Measurements from ENCODE around the gene SELENOS.
A peak's percentile ranks its signal among the peaks of the same experiment; 100 is the strongest.

SELENOS gene

DNA sequence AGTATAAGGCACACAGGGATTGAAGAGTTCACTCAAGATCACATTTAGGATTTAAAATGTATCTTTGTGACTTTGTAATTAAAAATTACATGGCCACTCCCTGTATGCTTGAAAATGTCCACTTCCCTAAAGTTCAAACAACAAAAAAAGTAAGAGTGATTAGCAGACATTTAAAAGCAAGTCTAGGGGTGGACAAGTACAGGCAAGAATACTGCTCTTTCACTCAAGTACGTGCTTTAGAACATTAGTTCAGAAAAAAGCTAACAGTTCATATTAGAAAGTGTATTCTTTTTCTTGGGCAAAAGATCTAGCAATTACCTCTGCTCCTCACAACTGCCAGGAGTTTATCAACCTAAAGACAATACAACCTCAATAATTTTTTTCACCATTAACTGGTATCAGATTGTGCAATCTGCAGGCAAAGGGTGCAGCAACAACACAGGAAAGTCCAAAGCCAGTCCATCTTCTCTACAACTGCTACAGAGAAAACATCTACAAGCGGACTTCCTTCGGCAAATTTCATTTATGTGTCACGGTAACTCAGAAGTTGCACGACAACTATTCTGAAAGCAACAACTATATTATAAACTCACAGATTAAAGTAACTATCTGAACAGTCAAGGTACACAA, 43.5 kb downstream of the SELENOS start:
- Histone ChIP-seq H3K27ac (peak overlapping the region; percentile 97), H3K4me3 (ENCODE audit: low read depth in 1 of 2, low read length in 1 of 2) (no peak overlapping the region), H3K27me3 (no peaks in the 10 kb centered on the region), H3K4me1 (ENCODE audit: control insufficient read depth in 1 of 2, insufficient read depth in 1 of 2, low read depth in 1 of 2, low read length in 1 of 2) (peaks cover 77 to 88% of the 10 kb centered on the region in 2 experiments), H3K9me3 (no peaks in the 10 kb centered on the region), H3K36me3 (peaks cover 31% of the 10 kb centered on the region)
- TF ChIP-seq, protein P1, sequence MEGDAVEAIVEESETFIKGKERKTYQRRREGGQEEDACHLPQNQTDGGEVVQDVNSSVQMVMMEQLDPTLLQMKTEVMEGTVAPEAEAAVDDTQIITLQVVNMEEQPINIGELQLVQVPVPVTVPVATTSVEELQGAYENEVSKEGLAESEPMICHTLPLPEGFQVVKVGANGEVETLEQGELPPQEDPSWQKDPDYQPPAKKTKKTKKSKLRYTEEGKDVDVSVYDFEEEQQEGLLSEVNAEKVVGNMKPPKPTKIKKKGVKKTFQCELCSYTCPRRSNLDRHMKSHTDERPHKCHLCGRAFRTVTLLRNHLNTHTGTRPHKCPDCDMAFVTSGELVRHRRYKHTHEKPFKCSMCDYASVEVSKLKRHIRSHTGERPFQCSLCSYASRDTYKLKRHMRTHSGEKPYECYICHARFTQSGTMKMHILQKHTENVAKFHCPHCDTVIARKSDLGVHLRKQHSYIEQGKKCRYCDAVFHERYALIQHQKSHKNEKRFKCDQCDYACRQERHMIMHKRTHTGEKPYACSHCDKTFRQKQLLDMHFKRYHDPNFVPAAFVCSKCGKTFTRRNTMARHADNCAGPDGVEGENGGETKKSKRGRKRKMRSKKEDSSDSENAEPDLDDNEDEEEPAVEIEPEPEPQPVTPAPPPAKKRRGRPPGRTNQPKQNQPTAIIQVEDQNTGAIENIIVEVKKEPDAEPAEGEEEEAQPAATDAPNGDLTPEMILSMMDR (IDR thresholded peaks at IDR 0.05): no peak

GRCh38 chr15:101232677-101233076, 44.6 kb downstream of the SELENOS start:
- peaks cover 66 to 77% of the 10 kb centered on the region in 2 experiments for H3K4me1 ChIP-seq (ENCODE audit: control insufficient read depth in 1 of 2, insufficient read depth in 1 of 2, low read depth in 1 of 2, low read length in 1 of 2)
- TF ChIP-seq, protein P1 (IDR thresholded peaks at IDR 0.05): no peak
- H3K36me3 ChIP-seq: peaks cover 31% of the 10 kb centered on the region
- H3K4me3 ChIP-seq (ENCODE audit: low read depth in 1 of 2, low read length in 1 of 2): no peak overlapping the region
- peak overlapping the region; percentile 97 for H3K27ac ChIP-seq
- H3K27me3 ChIP-seq: no peaks in the 10 kb centered on the region
- H3K9me3 ChIP-seq: no peaks in the 10 kb centered on the region

DNA sequence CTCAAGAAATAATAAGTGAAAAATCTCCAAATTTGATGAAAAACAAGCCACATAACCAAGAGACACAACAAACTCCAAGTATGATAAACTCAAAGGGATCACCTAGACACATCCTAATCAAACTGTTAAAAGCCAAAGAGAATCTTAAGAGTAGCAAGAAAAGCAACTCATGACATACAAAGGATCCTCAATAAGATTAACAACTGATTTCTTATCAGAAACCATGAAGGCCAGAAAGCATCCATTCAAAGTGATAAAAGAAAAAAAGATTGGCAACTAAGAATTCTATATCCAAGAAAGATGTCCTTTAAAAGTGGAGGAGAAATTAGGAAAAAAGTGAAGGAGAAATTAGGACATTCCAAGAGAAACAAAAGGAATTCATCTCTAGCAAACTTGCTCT, 49.0 kb downstream of the SELENOS start:
- Histone ChIP-seq H3K36me3 (peaks cover 19% of the 10 kb centered on the region), H3K4me3 (ENCODE audit: low read depth in 1 of 2, low read length in 1 of 2) (no peak overlapping the region), H3K9me3 (no peaks in the 10 kb centered on the region), H3K27me3 (no peaks in the 10 kb centered on the region), H3K4me1 (ENCODE audit: control insufficient read depth in 1 of 2, insufficient read depth in 1 of 2, low read depth in 1 of 2, low read length in 1 of 2) (peaks cover 27 to 61% of the 10 kb centered on the region in 2 experiments), H3K27ac (no peak overlapping the region)
- TF ChIP-seq, protein P1 (IDR thresholded peaks at IDR 0.05): no peak

DNA sequence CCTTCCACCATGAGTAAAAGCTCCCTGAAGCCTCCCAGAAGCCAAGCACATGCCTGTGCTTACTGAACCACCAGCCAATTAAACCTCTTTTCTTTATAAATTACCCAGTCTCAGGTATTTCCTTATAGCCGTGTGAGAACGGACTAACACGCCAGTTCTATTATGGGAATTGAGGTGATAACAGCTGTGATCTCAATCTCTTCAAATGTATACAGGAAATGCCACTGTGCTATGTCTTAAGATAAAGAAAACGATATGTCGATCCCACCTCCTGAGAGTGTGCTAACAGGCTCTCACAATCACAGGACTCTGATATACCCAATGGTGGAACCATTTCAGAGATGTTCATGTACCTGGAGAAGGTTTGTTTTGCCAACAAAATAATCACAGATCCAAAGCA, 51.6 kb downstream of the SELENOS start:
- Histone ChIP-seq H3K27me3 (no peaks in the 10 kb centered on the region), H3K4me1 (ENCODE audit: control insufficient read depth in 1 of 2, insufficient read depth in 1 of 2, low read depth in 1 of 2, low read length in 1 of 2) (peaks cover 11 to 52% of the 10 kb centered on the region in 2 experiments), H3K36me3 (peaks cover 8% of the 10 kb centered on the region), H3K9me3 (no peaks in the 10 kb centered on the region), H3K4me3 (ENCODE audit: low read depth in 1 of 2, low read length in 1 of 2) (no peak overlapping the region), H3K27ac (peak overlapping the region; percentile 46)
- TF ChIP-seq, protein P1 (IDR thresholded peaks at IDR 0.05): no peak
